GM21423 (cell line): Measurements from ENCODE around the gene MAML2.

Experiments
- ATAC-seq: cut with Tn5 transposase; IDR thresholded peaks from one replicate; pipeline ENCODE4 v1.9.1; 2021; ENCODE audit warnings: mild to moderate bottlenecking, moderate library complexity; ENCODE audit not compliant: unreplicated experiment

Gene MAML2

GRCh38 chr11:96318850-96319249, 24.1 kb downstream of the MAML2 start:
- no peak for ATAC-seq

- ATAC-seq, result no peak
Measured at GRCh38 chr11:96318399-96318798, 24.6 kb downstream of the MAML2 start.

GRCh38 chr11:96317985-96318384, 25.0 kb downstream of the MAML2 start:
- no peak for ATAC-seq

- no peak for ATAC-seq
Measured at GRCh38 chr11:96317571-96317970, 25.4 kb downstream of the MAML2 start.

- no peak for ATAC-seq
Measured at GRCh38 chr11:96316869-96317268, 26.1 kb downstream of the MAML2 start.

- ATAC-seq, result no peak
Measured at GRCh38 chr11:96315476-96315875, 27.5 kb downstream of the MAML2 start.

- ATAC-seq, result no peak
Measured at GRCh38 chr11:96314326-96315020, 28.5 kb downstream of the MAML2 start.

GRCh38 chr11:96313163-96313562, 29.8 kb downstream of the MAML2 start:
- no peak for ATAC-seq

- ATAC-seq, result no peak
Measured at GRCh38 chr11:96311120-96311568, 31.9 kb downstream of the MAML2 start.

- ATAC-seq, result no peak
Measured at GRCh38 chr11:96310236-96310635, 32.8 kb downstream of the MAML2 start.

GRCh38 chr11:96309643-96310017, 33.4 kb downstream of the MAML2 start:
- no peak for ATAC-seq

GRCh38 chr11:96309016-96309642, 33.9 kb downstream of the MAML2 start:
- ATAC-seq, result no peak

GRCh38 chr11:96307776-96308140, 35.2 kb downstream of the MAML2 start:
- no peak for ATAC-seq

GRCh38 chr11:96306933-96307775, 35.8 kb downstream of the MAML2 start:
- ATAC-seq, result no peak

GRCh38 chr11:96306600-96306932, 36.4 kb downstream of the MAML2 start:
- ATAC-seq, result no peak

GRCh38 chr11:96306071-96306470, 36.9 kb downstream of the MAML2 start:
- ATAC-seq, result no peak

GRCh38 chr11:96303980-96304379, 39.0 kb downstream of the MAML2 start:
- ATAC-seq, result no peak

GRCh38 chr11:96303064-96303463, 39.9 kb downstream of the MAML2 start:
- no peak for ATAC-seq

- ATAC-seq, result no peak
Measured at GRCh38 chr11:96301818-96302217, 41.2 kb downstream of the MAML2 start.

GRCh38 chr11:96299155-96299888, 43.7 kb downstream of the MAML2 start:
- ATAC-seq, result no peak

GRCh38 chr11:96295369-96295768, 47.6 kb downstream of the MAML2 start:
- ATAC-seq, result no peak
